ENCODE results near the gene NR2F6.

- TF ChIP-seq CTCF (IDR thresholded peaks at IDR 0.05) = no peak
- TF ChIP-seq ESRRA (IDR thresholded peaks at IDR 0.05; ENCODE audit: borderline replicate concordance, low read length) = no peak
- TF ChIP-seq ELK1 (IDR thresholded peaks at IDR 0.05; ENCODE audit: low read depth, low read length) = no peak
- TF ChIP-seq POLR2A (IDR thresholded peaks at IDR 0.05; ENCODE audit: low read length) = no peak
- TF ChIP-seq JUNB (IDR thresholded peaks at IDR 0.05) = no peak
- TF ChIP-seq ZNF302 (CRISPR knock-in tag; IDR thresholded peaks at IDR 0.05) = no peak
- no peak for TF ChIP-seq MAX (IDR thresholded peaks at IDR 0.05)
- no peak for TF ChIP-seq RNF2 (IDR thresholded peaks at IDR 0.05; ENCODE audit: borderline replicate concordance, low read depth)
- no peak for TF ChIP-seq MAFK (IDR thresholded peaks at IDR 0.05; ENCODE audit: partially characterized antibody)
- TF ChIP-seq RAD21 (conservative IDR thresholded peaks at IDR 0.05 in 1 of 2, IDR thresholded peaks at IDR 0.05 in 1 of 2) = no peak
- TF ChIP-seq SMC3 (IDR thresholded peaks at IDR 0.05) = no peak
- TF ChIP-seq CHD2 (IDR thresholded peaks at IDR 0.05; ENCODE audit: low read length, partially characterized antibody) = no peak
- no peak for TF ChIP-seq ATOH8 (CRISPR knock-in tag; IDR thresholded peaks at IDR 0.05; ENCODE audit: low read depth)
Observed at GRCh38 chr19:17293605-17294004, 47.9 kb upstream of the NR2F6 start.

Data from A549 (cell line).